Mesendoderm (in vitro differentiated cells): ENCODE measurements around the gene FGF18.
"Not testable (repeated sequence)": the region's sequence is repeated elsewhere in the genome, so short reads cannot be mapped to it uniquely, and the experiment has no call there.

Experiments used
- DNase-seq: peaks from one replicate; pipeline ENCODE4 v3.0.0; 2013
- H2AK5ac ChIP-seq: 2 replicates; pipeline ENCODE4 v1.6.1; 2013; ENCODE audit warnings: low read length, inconsistent platforms
- H2BK120ac ChIP-seq: 2 replicates; pipeline ENCODE4 v1.6.1; 2013; ENCODE audit warnings: low read depth, mild to moderate bottlenecking, low read length, moderate library complexity, mixed read lengths
- H2BK15ac ChIP-seq: replicated peaks from 2 replicates; pipeline ENCODE4 v1.6.1; 2013; ENCODE audit warnings: low read depth, mild to moderate bottlenecking, moderate library complexity
- H2BK5ac ChIP-seq: 2 replicates; pipeline ENCODE4 v1.6.1; 2013; ENCODE audit warnings: low read length, inconsistent platforms
- H3K18ac ChIP-seq: 2 replicates; pipeline ENCODE4 v1.6.1; 2013; ENCODE audit warnings: mild to moderate bottlenecking, low read length, mixed read lengths
- H3K23ac ChIP-seq: one replicate; pipeline ENCODE4 v1.6.1; 2013; ENCODE audit warnings: low read length
- H3K27ac ChIP-seq: 2 replicates; pipeline ENCODE4 v1.5.1; 2013; ENCODE audit warnings: low read depth, mild to moderate bottlenecking, inconsistent platforms, low read length, moderate library complexity
- H3K27me3 ChIP-seq: 2 replicates; pipeline ENCODE4 v1.6.1; 2013; ENCODE audit warnings: low read length, control low read depth, mild to moderate bottlenecking, inconsistent platforms; ENCODE audit not compliant: insufficient read depth, poor library complexity
- H3K36me3 ChIP-seq: 2 replicates; pipeline ENCODE4 v1.6.1; 2013; ENCODE audit warnings: low read length, inconsistent platforms; ENCODE audit not compliant: control insufficient read depth, insufficient read depth
- H3K4ac ChIP-seq: one replicate; pipeline ENCODE4 v1.6.1; 2013; ENCODE audit warnings: low read depth, mild to moderate bottlenecking, low read length, moderate library complexity
- H3K4me1 ChIP-seq: 2 replicates; pipeline ENCODE4 v1.6.1; 2013; ENCODE audit warnings: low read depth, low read length, inconsistent platforms; ENCODE audit not compliant: control insufficient read depth
- H3K4me2 ChIP-seq: 2 replicates; pipeline ENCODE4 v1.6.1; 2013; ENCODE audit warnings: low read length
- H3K4me3 ChIP-seq: 2 replicates; pipeline ENCODE4 v1.5.1; 2013; ENCODE audit warnings: mild to moderate bottlenecking, low read length
- H3K56ac ChIP-seq: one replicate; pipeline ENCODE4 v1.6.1; 2013; ENCODE audit warnings: low read length
- H3K79me1 ChIP-seq: 2 replicates; pipeline ENCODE4 v1.6.1; 2013; ENCODE audit warnings: low read length, inconsistent platforms
- H3K79me2 ChIP-seq: 2 replicates; pipeline ENCODE4 v1.6.1; 2013; ENCODE audit warnings: mild to moderate bottlenecking, low read length; ENCODE audit not compliant: control insufficient read depth, insufficient read depth
- H3K9ac ChIP-seq: 2 replicates; pipeline ENCODE4 v1.6.1; 2013; ENCODE audit warnings: low read length, inconsistent platforms
- H4K5ac ChIP-seq: one replicate; pipeline ENCODE4 v1.6.1; 2013; ENCODE audit warnings: low read length
- H4K8ac ChIP-seq: one replicate; pipeline ENCODE4 v1.6.1; 2013; ENCODE audit warnings: low read depth, mild to moderate bottlenecking, control low read depth, low read length, moderate library complexity
- WGBS: extraction: QIAGEN DNeasy Blood & Tissue Kit; methylation state at CpG from one replicate; pipeline ENCODE4 v1.1.7; 2013; ENCODE audit warnings: low lambda C conversion rate, missing lambda C conversion rate; ENCODE audit not compliant: insufficient coverage; ENCODE audit errors: extremely low coverage; 5-methylcytosine and 5-hydroxymethylcytosine counted together

The FGF18 gene

GRCh38 chr5:171395042-171395441 lies 24.4 kb upstream of the FGF18 start:
- Histone ChIP-seq H3K79me1 (peaks cover 2% of the 10 kb centered on the region), H3K18ac (no peak overlapping the region), H3K36me3 (peaks cover 20% of the 10 kb centered on the region), H3K79me2 (peaks cover 95% of the 10 kb centered on the region), H3K4ac (no peak overlapping the region), H2AK5ac (no peak overlapping the region), H4K8ac (no peak overlapping the region), H3K56ac (no peak overlapping the region), H3K27me3 (no peaks in the 10 kb centered on the region), H3K4me2 (no peak overlapping the region), H3K23ac (no peak overlapping the region), H3K27ac (no peak overlapping the region), H2BK120ac (no peak overlapping the region), H2BK5ac (no peak overlapping the region), H3K4me3 (no peak overlapping the region), H4K5ac (no peak overlapping the region), H2BK15ac (no peak overlapping the region), H3K4me1 (peaks cover 4% of the 10 kb centered on the region), H3K9ac (no peak overlapping the region)
- no CpG with 5 or more reads among the region's 7 CpGs for WGBS
- DNase-seq, result no peak

- not testable (repeated sequence) for H2BK5ac ChIP-seq, H3K4ac ChIP-seq, H2BK120ac ChIP-seq, H2BK15ac ChIP-seq, H3K27ac ChIP-seq, H3K23ac ChIP-seq, H3K27me3 ChIP-seq, H3K56ac ChIP-seq, H3K4me2 ChIP-seq, H3K4me1 ChIP-seq, H2AK5ac ChIP-seq, H3K79me1 ChIP-seq, H3K4me3 ChIP-seq, H3K9ac ChIP-seq, H4K8ac ChIP-seq, H4K5ac ChIP-seq, H3K18ac ChIP-seq, DNase-seq
- Histone ChIP-seq H3K36me3 (peaks cover 24% of the 10 kb centered on the region), H3K79me2 (peaks cover 95% of the 10 kb centered on the region)
- no CpG with 5 or more reads among the region's 11 CpGs for WGBS
Observed at GRCh38 chr5:171396583-171396982, 22.9 kb upstream of the FGF18 start.

- Histone ChIP-seq H3K27ac (no peak overlapping the region), H2BK120ac (no peak overlapping the region), H4K5ac (no peak overlapping the region), H2AK5ac (no peak overlapping the region), H4K8ac (no peak overlapping the region), H2BK5ac (no peak overlapping the region), H3K18ac (no peak overlapping the region), H3K4me3 (no peak overlapping the region), H3K23ac (no peak overlapping the region), H2BK15ac (no peak overlapping the region), H3K79me1 (peaks cover 4% of the 10 kb centered on the region), H3K9ac (no peak overlapping the region), H3K4me2 (no peak overlapping the region), H3K27me3 (no peaks in the 10 kb centered on the region), H3K79me2 (peaks cover 92% of the 10 kb centered on the region), H3K4me1 (peaks cover 2% of the 10 kb centered on the region), H3K36me3 (peaks cover 21% of the 10 kb centered on the region), H3K56ac (no peak overlapping the region), H3K4ac (no peak overlapping the region)
- WGBS, result no CpG with 5 or more reads among the region's 2 CpGs
- DNase-seq, result no peak
Observed at GRCh38 chr5:171397190-171397589, 22.3 kb upstream of the FGF18 start.

GRCh38 chr5:171397599-171397998 lies 21.8 kb upstream of the FGF18 start:
- Histone ChIP-seq H4K8ac (no peak overlapping the region), H3K4ac (no peak overlapping the region), H3K4me2 (no peak overlapping the region), H3K9ac (no peak overlapping the region), H3K27me3 (no peaks in the 10 kb centered on the region), H3K36me3 (peaks cover 19% of the 10 kb centered on the region), H4K5ac (no peak overlapping the region), H2BK5ac (no peak overlapping the region), H3K23ac (no peak overlapping the region), H2BK120ac (no peak overlapping the region), H2BK15ac (no peak overlapping the region), H3K4me3 (no peak overlapping the region), H2AK5ac (no peak overlapping the region), H3K79me2 (peaks cover 88% of the 10 kb centered on the region), H3K4me1 (peaks cover 2% of the 10 kb centered on the region), H3K79me1 (peaks cover 4% of the 10 kb centered on the region), H3K27ac (no peak overlapping the region), H3K56ac (no peak overlapping the region), H3K18ac (no peak overlapping the region)
- no CpG with 5 or more reads among the region's 4 CpGs for WGBS
- DNase-seq, result peak; percentile 2

- peaks cover 17% of the 10 kb centered on the region for H3K36me3 ChIP-seq
- H4K5ac ChIP-seq, H3K4ac ChIP-seq, H2BK15ac ChIP-seq, H3K79me1 ChIP-seq, H2AK5ac ChIP-seq, H3K27ac ChIP-seq, H3K4me1 ChIP-seq, DNase-seq, H3K56ac ChIP-seq, H3K4me3 ChIP-seq, H3K18ac ChIP-seq, H3K27me3 ChIP-seq, H2BK120ac ChIP-seq, H2BK5ac ChIP-seq, H3K4me2 ChIP-seq, H3K23ac ChIP-seq, H4K8ac ChIP-seq, H3K9ac ChIP-seq: not testable (repeated sequence)
- no CpG with 5 or more reads among the region's 9 CpGs for WGBS
- peaks cover 81% of the 10 kb centered on the region for H3K79me2 ChIP-seq
Observed at GRCh38 chr5:171398660-171399059, 20.8 kb upstream of the FGF18 start.

- H3K4me3 ChIP-seq, result no peak overlapping the region
- H2AK5ac ChIP-seq, result no peak overlapping the region
- H2BK15ac ChIP-seq, result no peak overlapping the region
- H3K4me1 ChIP-seq, result peaks cover 2% of the 10 kb centered on the region
- H4K5ac ChIP-seq, result no peak overlapping the region
- no CpG with 5 or more reads among the region's 7 CpGs for WGBS
- no peak overlapping the region for H3K4ac ChIP-seq
- H2BK5ac ChIP-seq, result no peak overlapping the region
- no peaks in the 10 kb centered on the region for H3K27me3 ChIP-seq
- peaks cover 15% of the 10 kb centered on the region for H3K36me3 ChIP-seq
- no peak overlapping the region for H3K56ac ChIP-seq
- no peak overlapping the region for H2BK120ac ChIP-seq
- no peak overlapping the region for H4K8ac ChIP-seq
- no peak overlapping the region for H3K9ac ChIP-seq
- H3K79me1 ChIP-seq, result peaks cover 4% of the 10 kb centered on the region
- no peak overlapping the region for H3K23ac ChIP-seq
- H3K4me2 ChIP-seq, result no peak overlapping the region
- no peak for DNase-seq
- H3K79me2 ChIP-seq, result peaks cover 68% of the 10 kb centered on the region
- H3K27ac ChIP-seq, result no peak overlapping the region
- H3K18ac ChIP-seq, result no peak overlapping the region
Observed at GRCh38 chr5:171400169-171400568, 19.3 kb upstream of the FGF18 start.
